Lower leg skin (tissue), 4 donors: Measurements from ENCODE around the gene EPHA2. TPM values are rescaled to one million over a fixed set of nuclear protein-coding genes. Genes with fewer than 3 reads are reported as not detected.

ENCODE experiments used
- DNase-seq, 2 donors: peaks; one replicate each; pipeline ENCODE4 v3.0.0-alpha.2; 2019; ENCODE audit warnings: low spot score in 2 of 2
- H3K4me3 ChIP-seq: fragments of 200-600 bp; sonication (generic); 2 replicates; pipeline ENCODE4 v1.5.1; 2017; ENCODE audit warnings: mild to moderate bottlenecking, low read depth; ENCODE audit not compliant: poor library complexity, severe bottlenecking
- CTCF ChIP-seq, 3 donors: fragments of 450-650 bp; IDR thresholded peaks; one replicate each; pipeline ENCODE4 v1.5.1; 2016; ENCODE audit warnings: antibody characterized with exemption in 3 of 3, mild to moderate bottlenecking in 3 of 3, moderate library complexity in 2 of 3
- POLR2A ChIP-seq, 2 donors: fragments of 450-650 bp; IDR thresholded peaks; one replicate each; pipeline ENCODE4 v1.6.1; 2016 to 2017; ENCODE audit warnings: antibody characterized with exemption in 2 of 2, mild to moderate bottlenecking in 1 of 2, moderate library complexity in 1 of 2
- WGBS, 2 donors: methylation state at CpG; one replicate each; pipeline ENCODE4 v1.1.5; 2018; 5-methylcytosine and 5-hydroxymethylcytosine counted together
- intact Hi-C: fragments of 100-400 bp; cut with DNase I; formaldehyde crosslinking; loops from one replicate; pipeline ENCODE4 v1.15.0; 2023; ENCODE audit warnings: low total_unique reads
- total RNA-seq, 4 donors: library from RNA; depleted of rRNA; stranded (reverse); fragments of >200 nt; gene quantifications; one replicate each; pipeline ENCODE4 v1.1.0, GENCODE V29; 2016

The EPHA2 gene
- total RNA-seq, 4 donors from 2014 or later, result 63.6 to 83.8 (median 68.8) TPM

GRCh38 chr1:16077406-16078245 is 78.2 kb downstream of the EPHA2 start:
- no peak for TF ChIP-seq POLR2A (IDR thresholded peaks at IDR 0.05)
- no peak for TF ChIP-seq CTCF (IDR thresholded peaks at IDR 0.05)
- no peak for DNase-seq
- WGBS, 2 donors, result 65 to 76% methylated on average over 12 of the region's 12 CpGs
- intact Hi-C loops, result loop anchor here (5.0 kb wide), 2 partner anchors 110 to 165 kb away; no protein-coding TSS in a partner anchor
- no peak overlapping the region for H3K4me3 ChIP-seq

DNA sequence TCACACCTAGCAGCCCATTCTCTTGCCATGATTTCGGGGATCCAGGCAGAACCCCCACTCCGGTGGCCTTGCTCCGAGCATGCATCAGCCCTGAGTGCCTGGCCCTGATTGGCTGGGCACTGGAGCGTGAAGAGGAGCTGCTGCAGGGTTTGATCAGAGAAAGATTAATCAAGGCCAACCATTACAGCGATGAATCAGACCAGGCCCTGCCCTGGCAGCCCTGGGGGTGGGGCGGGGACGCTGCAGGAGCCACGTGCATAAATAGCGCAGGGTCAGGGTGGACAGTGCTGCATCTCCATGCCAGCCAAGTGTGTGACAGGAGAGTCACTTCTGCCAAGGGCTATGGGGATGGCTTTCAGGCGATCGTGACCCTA is 79.0 kb downstream of the EPHA2 start:
- DNase-seq, result no peak
- 38 to 52% methylated on average over 8 to 11 of the region's 11 CpGs for WGBS, 2 donors
- no peak for TF ChIP-seq CTCF (IDR thresholded peaks at IDR 0.05)
- TF ChIP-seq POLR2A (IDR thresholded peaks at IDR 0.05), result no peak
- intact Hi-C loops, result loop anchor here (5.0 kb wide), 2 partner anchors 110 to 165 kb away; no protein-coding TSS in a partner anchor
- no peak overlapping the region for H3K4me3 ChIP-seq

- H3K4me3 ChIP-seq, result no peak overlapping the region
- no peak for TF ChIP-seq POLR2A (IDR thresholded peaks at IDR 0.05)
- no peak for DNase-seq
- 75% methylated on average over 13 to 14 of the region's 14 CpGs for WGBS, 2 donors
- intact Hi-C loops, result loop anchor here (5.0 kb wide), 2 partner anchors 111 to 166 kb away; no protein-coding TSS in a partner anchor
These were observed 79.6 kb downstream of the EPHA2 start for GRCh38 chr1:16076031-16076864.

DNA sequence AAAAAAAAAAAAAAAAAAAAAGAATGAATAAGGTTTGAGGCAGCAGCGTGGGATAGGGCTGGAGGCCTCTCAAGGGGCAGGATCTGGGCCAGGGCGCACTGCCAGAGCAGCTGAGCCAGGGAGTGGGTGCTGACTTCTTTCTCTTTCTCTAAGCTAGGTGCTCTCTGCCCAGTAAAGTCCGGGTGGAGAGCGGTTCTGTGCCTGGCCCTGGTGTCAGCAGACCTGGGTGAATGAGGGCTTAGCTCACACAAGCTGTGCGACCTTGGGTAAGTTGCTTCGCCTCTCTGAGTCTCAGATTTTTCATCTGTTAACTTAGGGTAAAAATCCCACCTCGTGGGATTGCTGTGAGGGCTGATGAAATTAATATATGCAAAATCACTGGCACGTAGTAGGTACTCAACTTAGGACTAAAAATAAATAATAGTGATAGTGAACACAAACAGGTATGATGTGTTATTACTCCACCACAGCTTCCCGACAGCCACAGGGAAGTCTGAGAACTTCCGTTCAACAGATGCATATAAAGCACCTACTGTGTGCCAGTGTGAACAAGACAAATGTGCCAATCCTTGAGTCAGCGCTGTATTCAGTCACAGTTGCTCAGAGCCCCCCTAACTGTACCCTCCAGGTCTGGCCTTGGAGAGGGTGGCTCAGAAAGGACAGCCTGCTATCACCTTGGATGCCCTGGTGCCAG is 80.4 kb downstream of the EPHA2 start:
- intact Hi-C loops, result loop anchor here (5.0 kb wide), 2 partner anchors 112 to 167 kb away; no protein-coding TSS in a partner anchor
- 57 to 58% methylated on average over 11 of the region's 11 CpGs for WGBS, 2 donors
- DNase-seq, result no peak
- TF ChIP-seq POLR2A (IDR thresholded peaks at IDR 0.05) (no peak), CTCF (IDR thresholded peaks at IDR 0.05) (no peak)
- H3K4me3 ChIP-seq, result no peak overlapping the region

Other genes starting within 250 kb of the EPHA2 start
- 10 to 100 TPM; 25.9 to 42.4 (median 29.3) TPM for gene ZBTB17, start 180.0 kb downstream of the EPHA2 start, total RNA-seq
- not detected for gene SRARP, start 151.8 kb downstream of the EPHA2 start, total RNA-seq
- 1 to 10 TPM; 2.4 to 4.2 (median 3.0) TPM for gene HSPB7, start 138.0 kb downstream of the EPHA2 start, total RNA-seq
- gene CLCNKA, start 134.0 kb downstream of the EPHA2 start, total RNA-seq, result 1 to 10 TPM in 1 of 4 donors, under 1 TPM in 2, not detected in 1; 0.10 to 1.3 (median 0.63) TPM
- gene CLCNKB, start 112.3 kb downstream of the EPHA2 start, total RNA-seq, result under 1 TPM in 1 of 4 donors, not detected in 3; 0.26 TPM
- gene FAM131C, start 82.4 kb downstream of the EPHA2 start, total RNA-seq, result 1 to 10 TPM; 1.1 to 2.6 (median 1.7) TPM
- gene ARHGEF19, start 56.6 kb upstream of the EPHA2 start, total RNA-seq, result 10 to 100 TPM; 45.7 to 63.1 (median 48.5) TPM
- gene CPLANE2, start 81.1 kb upstream of the EPHA2 start, total RNA-seq, result 10 to 100 TPM in 2 of 4 donors, 1 to 10 TPM in 2; 6.0 to 17.2 (median 10.4) TPM
- 10 to 100 TPM; 40.1 to 68.3 (median 58.1) TPM for gene FBXO42, start 196.4 kb upstream of the EPHA2 start, total RNA-seq
- 10 to 100 TPM; 37.8 to 54.0 (median 48.5) TPM for gene SZRD1, start 211.2 kb upstream of the EPHA2 start, total RNA-seq